Astrocyte of the cerebellum (primary cell): ENCODE measurements around the gene GRM5.

Experiments
- DNase-seq: peaks from one replicate; pipeline ENCODE4 v3.0.0-alpha.2; 2011; ENCODE audit warnings: low read depth
- H3K4me3 ChIP-seq: 2 replicates; pipeline ENCODE4 v1.5.1; 2011; ENCODE audit warnings: mild to moderate bottlenecking, low read depth, low read length, moderate library complexity
- CTCF ChIP-seq: IDR thresholded peaks from 2 replicates; pipeline ENCODE4 v1.5.1; 2012; ENCODE audit warnings: low read length, low read depth, moderate library complexity, mild to moderate bottlenecking; ENCODE audit errors: missing control alignments
- in situ Hi-C: cut with HindIII; loops from 2 replicates; pipeline ENCODE4 v1.10.0; 2017; ENCODE audit warnings: low sequenced_read_pairs

Gene GRM5

GRCh38 chr11:88543902-88544655 is 521.7 kb downstream of the GRM5 start:
- no peak overlapping the region for H3K4me3 ChIP-seq
- DNase-seq, result peak; percentile 89
- in situ Hi-C loops, result loop anchor here (25.0 kb wide), 3 partner anchors 132 to 1107 kb away; no protein-coding TSS in a partner anchor
- peak; percentile 99 for TF ChIP-seq CTCF

GRCh38 chr11:88541006-88541405 is 524.8 kb downstream of the GRM5 start:
- TF ChIP-seq CTCF, result no peak
- H3K4me3 ChIP-seq, result no peak overlapping the region
- DNase-seq, result no peak
- in situ Hi-C loops, result loop anchor here (25.0 kb wide), 3 partner anchors 129 to 1104 kb away; no protein-coding TSS in a partner anchor

GRCh38 chr11:88538098-88538497 is 527.7 kb downstream of the GRM5 start:
- no peak overlapping the region for H3K4me3 ChIP-seq
- TF ChIP-seq CTCF, result no peak
- DNase-seq, result no peak
- in situ Hi-C loops, result loop anchor here (25.0 kb wide), 3 partner anchors 126 to 1101 kb away; no protein-coding TSS in a partner anchor

- DNase-seq, result no peak
- no peak for TF ChIP-seq CTCF
- H3K4me3 ChIP-seq, result no peak overlapping the region
- in situ Hi-C loops, result loop anchor here (25.0 kb wide), 3 partner anchors 125 to 1100 kb away; no protein-coding TSS in a partner anchor
Observed at GRCh38 chr11:88537613-88538012, 528.2 kb downstream of the GRM5 start.

- no peak for TF ChIP-seq CTCF
- no peak overlapping the region for H3K4me3 ChIP-seq
- DNase-seq, result no peak
- in situ Hi-C loops, result loop anchor here (25.0 kb wide), 3 partner anchors 124 to 1099 kb away; no protein-coding TSS in a partner anchor
Observed at GRCh38 chr11:88536616-88537265, 529.0 kb downstream of the GRM5 start.

- no peak for TF ChIP-seq CTCF
- in situ Hi-C loops, result loop anchor here (25.0 kb wide), 3 partner anchors 124 to 1099 kb away; no protein-coding TSS in a partner anchor
- no peak overlapping the region for H3K4me3 ChIP-seq
- DNase-seq, result peak; percentile 88
Observed at GRCh38 chr11:88535916-88536547, 529.8 kb downstream of the GRM5 start.
